DOHH2 (cell line): ENCODE measurements around the gene LRRN2.

ENCODE experiments used
- H3F3A ChIP-seq: fragments of 200-600 bp; sonication (generic), shearing (Covaris generic); 2 replicates; pipeline ENCODE4 v1.6.0; 2016; ENCODE audit warnings: antibody characterized with exemption, mild to moderate bottlenecking; ENCODE audit not compliant: control insufficient read depth, insufficient read depth
- H3K27ac ChIP-seq: fragments of 200-600 bp; sonication (generic); 2 replicates; pipeline ENCODE4 v1.5.1; 2014; ENCODE audit warnings: low read depth, mild to moderate bottlenecking, low read length, moderate library complexity
- H3K27me3 ChIP-seq: fragments of 200-600 bp; sonication (generic); 2 replicates; pipeline ENCODE4 v1.6.1; 2014; ENCODE audit warnings: mild to moderate bottlenecking, low read length, mixed read lengths; ENCODE audit not compliant: control insufficient read depth
- H3K36me3 ChIP-seq: fragments of 200-600 bp; sonication (generic); 2 replicates; pipeline ENCODE4 v1.6.1; 2014; ENCODE audit warnings: mild to moderate bottlenecking, low read length, moderate library complexity, mixed read lengths; ENCODE audit not compliant: control insufficient read depth
- H3K4me1 ChIP-seq: fragments of 200-600 bp; sonication (generic); 2 replicates; pipeline ENCODE4 v1.6.1; 2014; ENCODE audit warnings: mild to moderate bottlenecking, low read length, mixed read lengths; ENCODE audit not compliant: control insufficient read depth
- H3K4me2 ChIP-seq: fragments of 200-600 bp; sonication (generic); 2 replicates; pipeline ENCODE4 v1.6.0; 2014; ENCODE audit warnings: mild to moderate bottlenecking, low read length, moderate library complexity
- H3K4me3 ChIP-seq: fragments of 200-600 bp; sonication (generic); 2 replicates; pipeline ENCODE4 v1.5.1; 2014; ENCODE audit warnings: mild to moderate bottlenecking, low read length, mixed read lengths
- H3K79me2 ChIP-seq: fragments of 200-600 bp; sonication (generic); 2 replicates; pipeline ENCODE4 v1.6.1; 2014; ENCODE audit warnings: mild to moderate bottlenecking, low read length, mixed read lengths; ENCODE audit not compliant: control insufficient read depth
- H3K9me2 ChIP-seq: fragments of 200-600 bp; sonication (generic); replicated peaks from 2 replicates; pipeline ENCODE4 v1.6.1; 2014; ENCODE audit warnings: mild to moderate bottlenecking, low read length, mixed read lengths; ENCODE audit not compliant: control insufficient read depth
- H3K9me3 ChIP-seq: fragments of 200-600 bp; sonication (generic); 2 replicates; pipeline ENCODE4 v1.6.1; 2014; ENCODE audit warnings: antibody characterized with exemption, low read length, mixed read lengths; ENCODE audit not compliant: control insufficient read depth, insufficient read depth
- H4K20me1 ChIP-seq: fragments of 200-600 bp; sonication (generic); 2 replicates; pipeline ENCODE4 v1.6.0; 2014; ENCODE audit warnings: low read depth, mild to moderate bottlenecking, antibody characterized with exemption, low read length, moderate library complexity; ENCODE audit not compliant: control insufficient read depth, insufficient read depth
- EZH2phosphoT487 ChIP-seq: fragments of 200-600 bp; sonication (generic); IDR thresholded peaks from 2 replicates; pipeline ENCODE4 v1.6.1; 2017; ENCODE audit warnings: borderline replicate concordance, mild to moderate bottlenecking, antibody characterized with exemption, low read length, moderate library complexity, mixed read lengths
- TF ChIP-seq, protein P1 (sequence below): fragments of 200-600 bp; sonication (generic); IDR thresholded peaks from one replicate; pipeline ENCODE4 v1.5.1; 2014; ENCODE audit warnings: antibody characterized with exemption, mild to moderate bottlenecking, low read depth, low read length; ENCODE audit not compliant: poor library complexity, severe bottlenecking

Gene LRRN2

DNA sequence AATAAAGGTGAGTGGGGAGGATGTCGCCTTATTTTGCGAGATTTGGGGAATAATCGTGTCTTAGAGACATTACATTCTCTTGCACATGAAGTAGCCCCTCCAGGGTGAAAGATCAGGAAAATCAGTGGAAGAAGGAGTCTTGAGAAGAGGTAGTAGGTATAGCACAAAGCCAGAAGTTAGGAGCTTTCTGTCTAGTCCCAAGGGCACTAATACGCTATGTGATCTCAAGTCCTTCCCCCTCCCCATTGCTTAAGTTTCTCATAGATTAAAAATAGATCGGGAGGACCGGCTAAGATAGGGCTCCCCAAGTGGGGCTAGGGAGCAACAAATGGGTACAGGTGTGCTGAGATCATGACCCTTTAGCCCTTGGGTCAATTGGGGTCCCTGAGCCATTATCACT lies 13.5 kb downstream of the LRRN2 start:
- Histone ChIP-seq H3K36me3 (no peaks in the 10 kb centered on the region), H3K9me3 (no peaks in the 10 kb centered on the region), H3K4me3 (no peak overlapping the region), H4K20me1 (no peaks in the 10 kb centered on the region), H3K4me2 (no peak overlapping the region), H3K79me2 (no peaks in the 10 kb centered on the region), H3K27ac (no peak overlapping the region), H3F3A (no peaks in the 10 kb centered on the region), H3K27me3 (peaks cover 52% of the 10 kb centered on the region), H3K4me1 (no peaks in the 10 kb centered on the region), H3K9me2 (no peaks in the 10 kb centered on the region)
- TF ChIP-seq, protein P1, sequence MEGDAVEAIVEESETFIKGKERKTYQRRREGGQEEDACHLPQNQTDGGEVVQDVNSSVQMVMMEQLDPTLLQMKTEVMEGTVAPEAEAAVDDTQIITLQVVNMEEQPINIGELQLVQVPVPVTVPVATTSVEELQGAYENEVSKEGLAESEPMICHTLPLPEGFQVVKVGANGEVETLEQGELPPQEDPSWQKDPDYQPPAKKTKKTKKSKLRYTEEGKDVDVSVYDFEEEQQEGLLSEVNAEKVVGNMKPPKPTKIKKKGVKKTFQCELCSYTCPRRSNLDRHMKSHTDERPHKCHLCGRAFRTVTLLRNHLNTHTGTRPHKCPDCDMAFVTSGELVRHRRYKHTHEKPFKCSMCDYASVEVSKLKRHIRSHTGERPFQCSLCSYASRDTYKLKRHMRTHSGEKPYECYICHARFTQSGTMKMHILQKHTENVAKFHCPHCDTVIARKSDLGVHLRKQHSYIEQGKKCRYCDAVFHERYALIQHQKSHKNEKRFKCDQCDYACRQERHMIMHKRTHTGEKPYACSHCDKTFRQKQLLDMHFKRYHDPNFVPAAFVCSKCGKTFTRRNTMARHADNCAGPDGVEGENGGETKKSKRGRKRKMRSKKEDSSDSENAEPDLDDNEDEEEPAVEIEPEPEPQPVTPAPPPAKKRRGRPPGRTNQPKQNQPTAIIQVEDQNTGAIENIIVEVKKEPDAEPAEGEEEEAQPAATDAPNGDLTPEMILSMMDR = no peak
- no peak for TF ChIP-seq EZH2phosphoT487

DNA sequence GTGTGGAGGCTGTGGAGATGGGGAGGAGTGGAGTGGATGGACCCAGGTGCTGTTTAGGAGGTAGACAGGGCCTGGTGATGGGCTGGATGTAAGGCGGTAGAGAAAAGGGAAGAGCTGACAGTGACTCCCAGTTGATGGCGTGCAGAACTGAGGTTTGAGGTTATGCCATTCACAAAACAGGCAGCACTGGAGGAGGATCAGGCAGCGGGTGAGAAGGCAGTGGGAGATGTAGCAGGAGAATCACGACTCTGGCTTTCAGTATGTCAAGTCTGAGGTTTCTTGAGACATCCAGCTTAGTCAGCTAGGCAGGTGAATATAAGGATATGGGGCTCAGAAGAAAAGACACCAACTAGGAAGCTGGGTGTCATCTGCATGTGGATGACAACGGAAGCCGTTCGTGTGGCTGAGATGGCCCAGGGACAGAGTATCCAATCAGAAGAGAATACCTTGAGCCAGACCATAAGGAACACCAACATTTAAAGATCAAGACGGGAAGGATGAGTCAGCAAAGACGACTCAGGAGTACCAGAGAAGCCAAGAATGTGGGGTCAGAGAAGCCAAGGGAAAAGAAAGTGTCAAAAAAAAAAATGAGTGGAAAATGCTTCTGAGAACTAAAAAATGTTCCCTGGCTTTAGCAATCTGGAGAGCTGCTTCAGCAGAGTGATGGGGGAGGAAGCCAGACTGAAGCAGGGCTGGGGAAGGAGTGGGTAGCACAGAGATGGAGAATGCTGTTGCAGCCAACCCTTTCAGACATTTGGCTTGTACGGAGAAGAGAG lies 15.2 kb downstream of the LRRN2 start:
- Histone ChIP-seq H3K27me3 (peaks cover 50% of the 10 kb centered on the region), H3K4me1 (no peaks in the 10 kb centered on the region), H3K79me2 (no peaks in the 10 kb centered on the region), H3K36me3 (no peaks in the 10 kb centered on the region), H3K9me3 (no peaks in the 10 kb centered on the region), H3F3A (no peaks in the 10 kb centered on the region), H3K4me2 (no peak overlapping the region), H3K27ac (no peak overlapping the region), H4K20me1 (no peaks in the 10 kb centered on the region), H3K4me3 (no peak overlapping the region), H3K9me2 (no peaks in the 10 kb centered on the region)
- no peak for TF ChIP-seq EZH2phosphoT487
- TF ChIP-seq, protein P1 = no peak

DNA sequence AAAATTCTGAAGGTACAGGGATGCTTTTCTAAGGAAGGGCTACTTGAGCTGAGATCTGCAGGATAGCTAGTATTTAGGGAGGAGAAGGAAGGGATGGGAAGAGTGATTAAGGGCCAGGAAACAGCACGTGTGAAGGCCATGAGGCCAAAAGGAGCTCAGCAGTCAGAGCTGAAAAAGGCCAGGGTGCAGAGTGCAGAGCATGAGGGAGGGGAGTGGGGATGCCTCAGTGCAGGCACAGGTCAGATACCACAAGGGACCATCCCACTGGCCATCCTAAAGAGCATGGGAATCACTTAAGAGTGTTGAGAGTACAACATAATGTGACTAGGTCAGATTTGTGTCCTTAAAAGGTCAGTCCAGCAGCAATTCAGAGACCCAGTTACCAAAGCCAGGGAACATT lies 16.0 kb downstream of the LRRN2 start:
- Histone ChIP-seq H3K27me3 (peaks cover 50% of the 10 kb centered on the region), H3K4me2 (no peak overlapping the region), H3K9me2 (no peaks in the 10 kb centered on the region), H3K27ac (no peak overlapping the region), H4K20me1 (no peaks in the 10 kb centered on the region), H3K79me2 (no peaks in the 10 kb centered on the region), H3K4me1 (no peaks in the 10 kb centered on the region), H3F3A (no peaks in the 10 kb centered on the region), H3K9me3 (no peaks in the 10 kb centered on the region), H3K36me3 (no peaks in the 10 kb centered on the region), H3K4me3 (no peak overlapping the region)
- TF ChIP-seq EZH2phosphoT487 = no peak
- TF ChIP-seq, protein P1 = no peak
